ENCODE data around the gene CALN1.

- TF ChIP-seq KDM5A (IDR thresholded peaks at IDR 0.05; ENCODE audit: low read length) (no peak), KDM1A (IDR thresholded peaks at IDR 0.05; ENCODE audit: borderline replicate concordance, low read length) (no peak), SIN3A (conservative IDR thresholded peaks at IDR 0.05 in 1 of 2, IDR thresholded peaks at IDR 0.05 in 1 of 2; ENCODE audit: low read depth in 1 of 2, low read length in 2 of 2) (no peak)
Observed at GRCh38 chr7:72317341-72317740, 94.8 kb downstream of the CALN1 start.

Data from H1 (cell line).